ENCODE measurements around the gene FBXL13.
"Not testable (repeated sequence)": the region's sequence is repeated elsewhere in the genome, so short reads cannot be mapped to it uniquely, and the experiment has no call there.

The FBXL13 gene

GRCh38 chr7:102849538-102849937, 225.1 kb downstream of the FBXL13 start:
- no peaks in the 10 kb centered on the region for H3K27me3 ChIP-seq (ENCODE audit: control insufficient read depth in 2 of 2, insufficient read depth in 2 of 2, low read length in 2 of 2)
- no peaks in the 10 kb centered on the region for H3K9me3 ChIP-seq (ENCODE audit: control insufficient read depth in 2 of 2, low read length in 2 of 2)
- no peak overlapping the region for H3K27ac ChIP-seq (ENCODE audit: low read depth in 2 of 2, low read length in 2 of 2)
- H3K4me3 ChIP-seq (ENCODE audit: low read length in 2 of 2) = no peak overlapping the region
- no peak overlapping the region for H3K9ac ChIP-seq (ENCODE audit: low read depth in 1 of 2, low read length in 2 of 2)
- no peaks in the 10 kb centered on the region for H3K4me1 ChIP-seq (ENCODE audit: control insufficient read depth in 2 of 2, insufficient read depth in 2 of 2, low read length in 2 of 2)
- no peaks in the 10 kb centered on the region for H3K36me3 ChIP-seq (ENCODE audit: control insufficient read depth in 2 of 2, insufficient read depth in 2 of 2, low read length in 2 of 2)

- no peaks in the 10 kb centered on the region for H3K36me3 ChIP-seq (ENCODE audit: control insufficient read depth in 2 of 2, insufficient read depth in 2 of 2, low read length in 2 of 2)
- no peaks in the 10 kb centered on the region for H3K4me1 ChIP-seq (ENCODE audit: control insufficient read depth in 2 of 2, insufficient read depth in 2 of 2, low read length in 2 of 2)
- no peaks in the 10 kb centered on the region for H3K27me3 ChIP-seq (ENCODE audit: control insufficient read depth in 2 of 2, insufficient read depth in 2 of 2, low read length in 2 of 2)
- H3K27ac ChIP-seq (ENCODE audit: low read depth in 2 of 2, low read length in 2 of 2) = no peak overlapping the region
- no peak overlapping the region for H3K9ac ChIP-seq (ENCODE audit: low read depth in 1 of 2, low read length in 2 of 2)
- H3K9me3 ChIP-seq (ENCODE audit: control insufficient read depth in 2 of 2, low read length in 2 of 2) = no peaks in the 10 kb centered on the region
- H3K4me3 ChIP-seq (ENCODE audit: low read length in 2 of 2) = no peak overlapping the region
Observed at GRCh38 chr7:102849079-102849478, 225.5 kb downstream of the FBXL13 start.

- no peak overlapping the region for H3K27ac ChIP-seq (ENCODE audit: low read depth in 2 of 2, low read length in 2 of 2)
- no peaks in the 10 kb centered on the region for H3K9me3 ChIP-seq (ENCODE audit: control insufficient read depth in 2 of 2, low read length in 2 of 2)
- no peak overlapping the region for H3K4me3 ChIP-seq (ENCODE audit: low read length in 2 of 2)
- H3K4me1 ChIP-seq (ENCODE audit: control insufficient read depth in 2 of 2, insufficient read depth in 2 of 2, low read length in 2 of 2) = no peaks in the 10 kb centered on the region
- H3K27me3 ChIP-seq (ENCODE audit: control insufficient read depth in 2 of 2, insufficient read depth in 2 of 2, low read length in 2 of 2) = no peaks in the 10 kb centered on the region
- no peaks in the 10 kb centered on the region for H3K36me3 ChIP-seq (ENCODE audit: control insufficient read depth in 2 of 2, insufficient read depth in 2 of 2, low read length in 2 of 2)
- H3K9ac ChIP-seq (ENCODE audit: low read depth in 1 of 2, low read length in 2 of 2) = no peak overlapping the region
Observed at GRCh38 chr7:102845346-102845745, 229.2 kb downstream of the FBXL13 start.

GRCh38 chr7:102843850-102844249, 230.7 kb downstream of the FBXL13 start:
- Histone ChIP-seq H3K27me3 (ENCODE audit: control insufficient read depth in 2 of 2, insufficient read depth in 2 of 2, low read length in 2 of 2) (no peaks in the 10 kb centered on the region), H3K9ac (ENCODE audit: low read depth in 1 of 2, low read length in 2 of 2) (no peak overlapping the region), H3K27ac (ENCODE audit: low read depth in 2 of 2, low read length in 2 of 2) (no peak overlapping the region), H3K4me3 (ENCODE audit: low read length in 2 of 2) (no peak overlapping the region), H3K4me1 (ENCODE audit: control insufficient read depth in 2 of 2, insufficient read depth in 2 of 2, low read length in 2 of 2) (no peaks in the 10 kb centered on the region), H3K36me3 (ENCODE audit: control insufficient read depth in 2 of 2, insufficient read depth in 2 of 2, low read length in 2 of 2) (no peaks in the 10 kb centered on the region), H3K9me3 (ENCODE audit: control insufficient read depth in 2 of 2, low read length in 2 of 2) (no peaks in the 10 kb centered on the region)

DNA sequence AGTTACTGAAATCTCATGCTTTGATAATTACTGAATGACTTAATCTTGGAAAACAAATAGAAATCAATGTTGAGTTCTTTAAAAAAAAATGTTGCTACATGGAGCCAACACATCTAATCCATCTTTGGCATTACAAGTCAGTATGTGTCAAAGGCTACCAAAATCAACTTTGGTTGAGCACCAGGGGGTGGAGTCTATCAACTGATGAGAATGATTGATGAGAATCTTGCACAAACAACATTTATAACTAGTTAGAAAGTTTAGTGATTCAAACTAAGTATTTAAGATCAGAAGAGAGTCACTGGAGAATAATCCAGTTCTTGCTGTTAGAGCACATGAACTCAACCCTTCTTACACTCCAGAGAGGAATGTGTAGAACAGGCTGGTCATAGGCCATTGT, 232.3 kb downstream of the FBXL13 start:
- Histone ChIP-seq H3K27me3 (ENCODE audit: control insufficient read depth in 2 of 2, insufficient read depth in 2 of 2, low read length in 2 of 2) (no peaks in the 10 kb centered on the region), H3K4me1 (ENCODE audit: control insufficient read depth in 2 of 2, insufficient read depth in 2 of 2, low read length in 2 of 2) (no peaks in the 10 kb centered on the region), H3K36me3 (ENCODE audit: control insufficient read depth in 2 of 2, insufficient read depth in 2 of 2, low read length in 2 of 2) (no peaks in the 10 kb centered on the region), H3K4me3 (ENCODE audit: low read length in 2 of 2) (no peak overlapping the region), H3K9ac (ENCODE audit: low read depth in 1 of 2, low read length in 2 of 2) (no peak overlapping the region), H3K27ac (ENCODE audit: low read depth in 2 of 2, low read length in 2 of 2) (no peak overlapping the region), H3K9me3 (ENCODE audit: control insufficient read depth in 2 of 2, low read length in 2 of 2) (no peaks in the 10 kb centered on the region)

DNA sequence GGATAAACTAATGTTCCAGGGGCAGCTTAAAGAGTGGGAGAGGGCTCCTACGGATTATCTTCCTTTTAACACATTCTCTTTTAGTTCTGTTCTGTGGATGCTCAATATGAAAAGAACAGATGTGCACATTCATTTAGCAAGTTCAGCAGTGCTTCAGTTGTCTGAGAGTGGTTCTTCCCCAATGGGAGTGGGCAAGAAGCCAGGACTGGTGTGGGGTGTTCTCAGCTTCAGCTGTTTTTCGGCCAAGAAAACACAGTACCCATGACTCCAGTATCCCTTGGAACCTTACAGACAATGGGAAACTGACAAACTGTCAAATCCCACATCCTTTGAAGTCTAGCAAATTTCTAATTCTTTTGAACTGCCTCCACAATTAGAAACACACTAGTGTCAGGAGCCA, 233.3 kb downstream of the FBXL13 start:
- Histone ChIP-seq H3K27ac (ENCODE audit: low read depth in 2 of 2, low read length in 2 of 2) (no peak overlapping the region), H3K27me3 (ENCODE audit: control insufficient read depth in 2 of 2, insufficient read depth in 2 of 2, low read length in 2 of 2) (no peaks in the 10 kb centered on the region), H3K9ac (ENCODE audit: low read depth in 1 of 2, low read length in 2 of 2) (no peak overlapping the region)

DNA sequence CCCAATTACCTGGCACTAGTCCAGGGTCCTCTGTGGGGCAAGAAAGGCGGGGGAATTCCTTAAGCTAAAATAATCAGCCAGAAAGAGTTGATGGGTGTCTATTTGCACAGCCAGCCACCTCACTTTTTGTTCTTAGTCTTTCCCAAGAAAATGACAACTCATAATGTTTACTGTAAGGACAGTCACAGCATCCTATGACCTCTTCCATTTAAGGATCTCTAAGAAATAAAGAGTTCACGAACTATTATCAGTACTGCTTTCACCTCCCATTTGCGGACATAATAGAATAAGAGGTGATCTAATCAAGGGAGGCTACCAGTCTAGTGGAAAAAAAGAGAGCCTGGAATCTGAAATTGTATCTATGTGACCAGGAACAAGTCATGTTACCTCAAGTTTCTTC, 234.2 kb downstream of the FBXL13 start:
- H3K9me3 ChIP-seq (ENCODE audit: control insufficient read depth in 2 of 2, low read length in 2 of 2) = no peaks in the 10 kb centered on the region
- no peaks in the 10 kb centered on the region for H3K27me3 ChIP-seq (ENCODE audit: control insufficient read depth in 2 of 2, insufficient read depth in 2 of 2, low read length in 2 of 2)
- H3K27ac ChIP-seq (ENCODE audit: low read depth in 2 of 2, low read length in 2 of 2) = no peak overlapping the region
- no peaks in the 10 kb centered on the region for H3K4me1 ChIP-seq (ENCODE audit: control insufficient read depth in 2 of 2, insufficient read depth in 2 of 2, low read length in 2 of 2)
- H3K36me3 ChIP-seq (ENCODE audit: control insufficient read depth in 2 of 2, insufficient read depth in 2 of 2, low read length in 2 of 2) = no peaks in the 10 kb centered on the region
- H3K9ac ChIP-seq (ENCODE audit: low read depth in 1 of 2, low read length in 2 of 2) = no peak overlapping the region
- no peak overlapping the region for H3K4me3 ChIP-seq (ENCODE audit: low read length in 2 of 2)

More for the DNA sequence above, 233.3 kb downstream of the FBXL13 start:
- no peaks in the 10 kb centered on the region for H3K36me3 ChIP-seq (ENCODE audit: control insufficient read depth in 2 of 2, insufficient read depth in 2 of 2, low read length in 2 of 2)
- no peak overlapping the region for H3K4me3 ChIP-seq (ENCODE audit: low read length in 2 of 2)
- H3K9me3 ChIP-seq (ENCODE audit: control insufficient read depth in 2 of 2, low read length in 2 of 2) = no peaks in the 10 kb centered on the region
- no peaks in the 10 kb centered on the region for H3K4me1 ChIP-seq (ENCODE audit: control insufficient read depth in 2 of 2, insufficient read depth in 2 of 2, low read length in 2 of 2)

DNA sequence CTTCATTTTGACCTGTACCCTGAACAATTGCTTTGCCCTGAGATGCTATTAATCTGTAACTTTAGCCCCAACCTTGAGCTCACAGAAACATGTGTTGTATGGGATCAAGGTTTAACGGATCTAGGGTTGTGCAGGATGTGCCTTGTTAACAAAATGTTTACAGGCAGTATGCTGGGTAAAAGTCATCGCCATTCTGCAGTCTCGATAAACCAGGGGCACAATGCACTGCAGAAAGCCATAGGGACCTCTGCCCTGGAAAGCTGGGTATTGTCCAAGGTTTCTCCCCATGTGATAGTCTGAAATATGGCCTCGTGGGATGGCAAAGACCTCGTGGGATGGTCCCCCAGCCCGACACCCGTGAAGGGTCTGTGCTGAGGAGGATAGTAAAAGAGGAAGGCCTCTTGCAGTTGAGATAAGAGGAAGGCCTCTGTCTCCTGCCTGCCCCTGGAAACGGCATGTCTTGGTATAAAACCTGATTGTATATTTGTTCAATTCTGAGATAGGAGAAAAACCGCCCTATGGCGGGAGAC, 236.0 kb downstream of the FBXL13 start:
- H3K27me3 ChIP-seq (ENCODE audit: control insufficient read depth in 2 of 2, insufficient read depth in 2 of 2, low read length in 2 of 2); H3K27ac ChIP-seq (ENCODE audit: low read depth in 2 of 2, low read length in 2 of 2); H3K9ac ChIP-seq (ENCODE audit: low read depth in 1 of 2, low read length in 2 of 2); H3K4me1 ChIP-seq (ENCODE audit: control insufficient read depth in 2 of 2, insufficient read depth in 2 of 2, low read length in 2 of 2); H3K4me3 ChIP-seq (ENCODE audit: low read length in 2 of 2); H3K9me3 ChIP-seq (ENCODE audit: control insufficient read depth in 2 of 2, low read length in 2 of 2); H3K36me3 ChIP-seq (ENCODE audit: control insufficient read depth in 2 of 2, insufficient read depth in 2 of 2, low read length in 2 of 2): not testable (repeated sequence)

DNA sequence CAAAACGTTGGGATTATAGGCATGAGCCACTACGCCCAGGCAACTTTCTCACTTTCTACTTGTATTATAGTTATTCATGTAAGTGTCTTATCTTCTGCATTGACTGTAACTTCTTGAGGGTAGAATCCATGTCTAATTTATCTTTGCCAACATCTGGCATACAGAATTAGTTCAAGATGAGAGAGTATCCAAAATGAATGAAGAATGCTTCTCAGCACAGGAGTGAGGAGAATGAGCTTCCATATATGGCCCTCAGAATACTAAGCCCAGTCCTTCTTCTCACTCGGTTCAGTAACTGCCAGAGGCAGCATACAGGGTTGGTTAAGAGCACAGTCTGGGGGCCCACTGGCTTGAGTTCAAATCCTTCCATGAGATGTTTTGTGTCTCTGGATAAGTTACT, 236.8 kb downstream of the FBXL13 start:
- H3K27me3 ChIP-seq (ENCODE audit: control insufficient read depth in 2 of 2, insufficient read depth in 2 of 2, low read length in 2 of 2) = no peaks in the 10 kb centered on the region
- H3K27ac ChIP-seq (ENCODE audit: low read depth in 2 of 2, low read length in 2 of 2) = no peak overlapping the region
- H3K4me1 ChIP-seq (ENCODE audit: control insufficient read depth in 2 of 2, insufficient read depth in 2 of 2, low read length in 2 of 2) = no peaks in the 10 kb centered on the region
- H3K9ac ChIP-seq (ENCODE audit: low read depth in 1 of 2, low read length in 2 of 2) = no peak overlapping the region
- no peaks in the 10 kb centered on the region for H3K9me3 ChIP-seq (ENCODE audit: control insufficient read depth in 2 of 2, low read length in 2 of 2)
- no peak overlapping the region for H3K4me3 ChIP-seq (ENCODE audit: low read length in 2 of 2)
- H3K36me3 ChIP-seq (ENCODE audit: control insufficient read depth in 2 of 2, insufficient read depth in 2 of 2, low read length in 2 of 2) = no peaks in the 10 kb centered on the region

- no peak overlapping the region for H3K27ac ChIP-seq (ENCODE audit: low read depth in 2 of 2, low read length in 2 of 2)
Observed at GRCh38 chr7:102836977-102837376, 237.6 kb downstream of the FBXL13 start.

More at GRCh38 chr7:102836977-102837376, 237.6 kb downstream of the FBXL13 start:
- H3K4me3 ChIP-seq (ENCODE audit: low read length in 2 of 2) = no peak overlapping the region
- H3K4me1 ChIP-seq (ENCODE audit: control insufficient read depth in 2 of 2, insufficient read depth in 2 of 2, low read length in 2 of 2) = no peaks in the 10 kb centered on the region
- H3K9ac ChIP-seq (ENCODE audit: low read depth in 1 of 2, low read length in 2 of 2) = no peak overlapping the region
- H3K36me3 ChIP-seq (ENCODE audit: control insufficient read depth in 2 of 2, insufficient read depth in 2 of 2, low read length in 2 of 2) = no peaks in the 10 kb centered on the region
- H3K9me3 ChIP-seq (ENCODE audit: control insufficient read depth in 2 of 2, low read length in 2 of 2) = no peaks in the 10 kb centered on the region
- H3K27me3 ChIP-seq (ENCODE audit: control insufficient read depth in 2 of 2, insufficient read depth in 2 of 2, low read length in 2 of 2) = no peaks in the 10 kb centered on the region

Measured in mucosa of rectum (tissue), 2 donors.